HEK293T (cell line): ENCODE results near the gene DYNC1I1.

ENCODE experiments used
- CTCF ChIA-PET: fragments of 350-600 bp; formaldehyde crosslinking; extraction: SDS; loops from one replicate; lab custom pipeline; 2021; ENCODE audit warnings: antibody characterized with exemption, inconsistent platforms; lab: Yijun Ruan, JAX
- POLR2A ChIA-PET: fragments of 350-600 bp; formaldehyde crosslinking; extraction: SDS; loops from one replicate; lab custom pipeline; 2020; ENCODE audit warnings: antibody characterized with exemption, inconsistent platforms; lab: Yijun Ruan, JAX
- DNase-seq: peaks from one replicate; pipeline ENCODE4 v3.0.0; 2012; ENCODE audit warnings: mixed read lengths; ENCODE audit errors: extremely low spot score
- ARNT ChIP-seq: fragments of 450-650 bp; IDR thresholded peaks from 2 replicates; pipeline ENCODE4 v1.6.1; 2017; ENCODE audit warnings: mild to moderate bottlenecking
- BHLHE40 ChIP-seq: fragments of 450-650 bp; IDR thresholded peaks from 2 replicates; pipeline ENCODE4 v1.6.1; 2016; ENCODE audit warnings: mild to moderate bottlenecking, moderate library complexity, borderline replicate concordance
- CTBP1 ChIP-seq: fragments of 450-650 bp; IDR thresholded peaks from 2 replicates; pipeline ENCODE4 v1.6.1; 2016; ENCODE audit warnings: borderline replicate concordance
- ELF4 ChIP-seq: fragments of 450-650 bp; IDR thresholded peaks from 2 replicates; pipeline ENCODE4 v1.6.1; 2017; ENCODE audit warnings: antibody characterized with exemption
- FOXA1 ChIP-seq: fragments of 450-650 bp; IDR thresholded peaks from 2 replicates; pipeline ENCODE4 v1.6.1; 2016; ENCODE audit warnings: mild to moderate bottlenecking
- FOXK2 ChIP-seq: fragments of 450-650 bp; IDR thresholded peaks from 2 replicates; pipeline ENCODE4 v1.6.1; 2016; ENCODE audit warnings: mild to moderate bottlenecking
- FOXM1 ChIP-seq: fragments of 450-650 bp; IDR thresholded peaks from 2 replicates; pipeline ENCODE4 v1.6.1; 2017; ENCODE audit warnings: mild to moderate bottlenecking, borderline replicate concordance
- HDGF ChIP-seq: fragments of 450-650 bp; IDR thresholded peaks from 2 replicates; pipeline ENCODE4 v1.6.1; 2017; ENCODE audit warnings: antibody characterized with exemption, borderline replicate concordance
- L3MBTL2 ChIP-seq: fragments of 450-650 bp; conservative IDR thresholded peaks from 2 replicates; pipeline ENCODE4 v1.6.1; 2016; ENCODE audit warnings: mild to moderate bottlenecking
- LEF1 ChIP-seq: fragments of 450-650 bp; IDR thresholded peaks from 2 replicates; pipeline ENCODE4 v1.6.1; 2017; ENCODE audit warnings: mild to moderate bottlenecking, borderline replicate concordance
- NFRKB ChIP-seq: fragments of 450-650 bp; IDR thresholded peaks from 2 replicates; pipeline ENCODE4 v1.6.1; 2016; ENCODE audit warnings: mild to moderate bottlenecking, moderate library complexity
- PKNOX1 ChIP-seq: fragments of 450-650 bp; IDR thresholded peaks from 2 replicates; pipeline ENCODE4 v1.6.1; 2016
- SP1 ChIP-seq: fragments of 450-650 bp; IDR thresholded peaks from 2 replicates; pipeline ENCODE4 v1.6.1; 2017
- SUZ12 ChIP-seq: fragments of 450-650 bp; IDR thresholded peaks from 2 replicates; pipeline ENCODE4 v1.6.1; 2016; ENCODE audit warnings: mild to moderate bottlenecking
- TARDBP ChIP-seq: fragments of 450-650 bp; IDR thresholded peaks from 2 replicates; pipeline ENCODE4 v1.6.1; 2016
- ZNF384 ChIP-seq: fragments of 450-650 bp; IDR thresholded peaks from 2 replicates; pipeline ENCODE4 v1.6.1; 2016

The DYNC1I1 gene

GRCh38 chr7:96084881-96085553 is 312.7 kb downstream of the DYNC1I1 start:
- TF ChIP-seq FOXK2 (no peak), ELF4 (no peak), TARDBP (no peak), PKNOX1 (no peak), SUZ12 (no peak), BHLHE40 (no peak), HDGF (no peak), L3MBTL2 (no peak), ZNF384 (no peak), FOXA1 (no peak)
- ChIA-PET CTCF (no interaction called here), POLR2A (no interaction called here)
- no peak for DNase-seq

GRCh38 chr7:96085953-96086352 is 313.6 kb downstream of the DYNC1I1 start:
- no peak for DNase-seq
- CTCF ChIA-PET = no interaction called here
- no peak for TF ChIP-seq NFRKB
- TF ChIP-seq PKNOX1 = no peak
- TF ChIP-seq FOXA1 = no peak
- TF ChIP-seq ZNF384 = no peak
- no peak for TF ChIP-seq FOXM1
- TF ChIP-seq SUZ12 = no peak
- TF ChIP-seq FOXK2 = no peak
- POLR2A ChIA-PET = no interaction called here

- POLR2A ChIA-PET = no interaction called here
- DNase-seq = no peak
- CTCF ChIA-PET = interaction anchor here (0.5 kb wide), 1 partner anchor 40 kb away, joined by 5 read pairs; no protein-coding TSS in a partner anchor
- no peak for TF ChIP-seq PKNOX1
- TF ChIP-seq ARNT = no peak
- no peak for TF ChIP-seq FOXK2
- no peak for TF ChIP-seq SP1
Measured at GRCh38 chr7:96088579-96088978, 316.2 kb downstream of the DYNC1I1 start.

GRCh38 chr7:96089511-96089910 is 317.2 kb downstream of the DYNC1I1 start:
- DNase-seq = no peak
- no peak for TF ChIP-seq FOXA1
- no peak for TF ChIP-seq ZNF384
- TF ChIP-seq L3MBTL2 = no peak
- no peak for TF ChIP-seq TARDBP
- TF ChIP-seq FOXK2 = no peak
- no peak for TF ChIP-seq ARNT
- CTCF ChIA-PET = no interaction called here
- POLR2A ChIA-PET = no interaction called here

GRCh38 chr7:96090756-96091155 is 318.4 kb downstream of the DYNC1I1 start:
- CTCF ChIA-PET = no interaction called here
- TF ChIP-seq NFRKB (no peak), SP1 (no peak), SUZ12 (no peak), ZNF384 (no peak), BHLHE40 (no peak), CTBP1 (no peak), FOXK2 (no peak), FOXA1 (no peak), PKNOX1 (no peak), TARDBP (no peak), L3MBTL2 (no peak), FOXM1 (no peak), ELF4 (no peak), LEF1 (no peak), HDGF (no peak), ARNT (no peak)
- POLR2A ChIA-PET = no interaction called here
- DNase-seq = no peak

GRCh38 chr7:96093435-96093834 is 321.1 kb downstream of the DYNC1I1 start:
- no peak for TF ChIP-seq L3MBTL2
- TF ChIP-seq FOXM1 = no peak
- no peak for TF ChIP-seq ZNF384
- TF ChIP-seq ARNT = no peak
- TF ChIP-seq CTBP1 = no peak
- no peak for TF ChIP-seq FOXA1
- TF ChIP-seq SP1 = no peak
- TF ChIP-seq ELF4 = no peak
- TF ChIP-seq SUZ12 = no peak
- TF ChIP-seq TARDBP = no peak
- no peak for TF ChIP-seq FOXK2
- TF ChIP-seq HDGF = no peak
- CTCF ChIA-PET = no interaction called here

More at GRCh38 chr7:96093435-96093834, 321.1 kb downstream of the DYNC1I1 start:
- no peak for DNase-seq
- POLR2A ChIA-PET = no interaction called here
